ENCODE results near the gene GYG2. TPM values are rescaled to one million over a fixed set of nuclear protein-coding genes. Genes with fewer than 3 reads are reported as not detected.

The GYG2 gene
- total and polyA plus RNA-seq, 2 donors from 2014 or later: 2.2 to 2.9 TPM

DNA sequence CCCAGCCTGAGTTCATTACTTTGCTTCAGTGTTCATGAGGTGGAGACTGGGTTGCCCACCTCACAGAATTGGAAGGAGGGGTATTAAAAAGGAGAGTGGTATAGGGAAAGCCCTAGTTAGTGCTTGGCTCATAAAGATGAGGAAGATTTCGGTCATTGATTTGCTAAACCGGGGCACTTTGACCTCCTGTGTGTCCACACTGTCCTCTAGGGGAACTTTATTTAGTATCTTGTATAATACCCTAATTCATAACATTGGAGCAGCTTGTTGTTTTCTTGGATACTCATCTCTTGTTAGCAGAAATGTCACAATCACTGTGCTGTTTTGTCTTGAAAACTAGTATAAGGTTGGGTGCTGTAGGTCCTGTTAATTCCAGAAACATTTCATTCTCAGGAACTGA, 49.8 kb downstream of the GYG2 start:
- no peak for FAIRE-seq

DNA sequence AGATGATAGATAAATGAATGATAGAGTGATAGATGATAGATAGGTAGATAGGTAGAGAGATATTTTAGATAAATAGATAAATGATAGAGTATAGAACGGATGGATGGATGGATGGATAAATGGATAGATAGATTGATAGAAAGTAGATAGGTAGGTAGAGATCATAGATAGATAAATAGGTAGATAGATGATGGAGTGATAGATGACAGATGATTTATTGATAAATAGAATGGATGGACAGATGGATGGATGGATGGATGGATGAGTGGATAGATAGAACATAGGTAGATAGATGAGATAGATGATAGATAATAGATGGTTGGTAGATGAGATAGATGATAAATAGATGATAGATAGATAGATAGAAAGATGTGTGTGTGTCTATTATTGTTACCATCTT, 50.9 kb downstream of the GYG2 start:
- H3K27ac ChIP-seq (ENCODE audit: low read depth in 2 of 2, low read length in 2 of 2): no peak overlapping the region
- no peaks in the 10 kb centered on the region for H3K4me1 ChIP-seq (ENCODE audit: control insufficient read depth in 2 of 3, insufficient read depth in 2 of 3, low read depth in 1 of 3, low read length in 3 of 3)

More for the DNA sequence above, 49.8 kb downstream of the GYG2 start:
- H3K9me3 ChIP-seq (ENCODE audit: control insufficient read depth in 2 of 3, insufficient read depth in 1 of 3, low read length in 3 of 3): no peaks in the 10 kb centered on the region
- H3K36me3 ChIP-seq (ENCODE audit: control insufficient read depth in 2 of 3, insufficient read depth in 3 of 3, low read length in 3 of 3): no peaks in the 10 kb centered on the region
- H3K27ac ChIP-seq (ENCODE audit: low read depth in 2 of 2, low read length in 2 of 2): no peak overlapping the region
- H3K27me3 ChIP-seq (ENCODE audit: control insufficient read depth, insufficient read depth, low read length): no peaks in the 10 kb centered on the region
- H3K4me1 ChIP-seq (ENCODE audit: control insufficient read depth in 2 of 3, insufficient read depth in 2 of 3, low read depth in 1 of 3, low read length in 3 of 3): no peaks in the 10 kb centered on the region
- no peak overlapping the region for H3K9ac ChIP-seq (ENCODE audit: low read length in 3 of 3)
- DNase-seq: no peak
- TF ChIP-seq, protein P1, sequence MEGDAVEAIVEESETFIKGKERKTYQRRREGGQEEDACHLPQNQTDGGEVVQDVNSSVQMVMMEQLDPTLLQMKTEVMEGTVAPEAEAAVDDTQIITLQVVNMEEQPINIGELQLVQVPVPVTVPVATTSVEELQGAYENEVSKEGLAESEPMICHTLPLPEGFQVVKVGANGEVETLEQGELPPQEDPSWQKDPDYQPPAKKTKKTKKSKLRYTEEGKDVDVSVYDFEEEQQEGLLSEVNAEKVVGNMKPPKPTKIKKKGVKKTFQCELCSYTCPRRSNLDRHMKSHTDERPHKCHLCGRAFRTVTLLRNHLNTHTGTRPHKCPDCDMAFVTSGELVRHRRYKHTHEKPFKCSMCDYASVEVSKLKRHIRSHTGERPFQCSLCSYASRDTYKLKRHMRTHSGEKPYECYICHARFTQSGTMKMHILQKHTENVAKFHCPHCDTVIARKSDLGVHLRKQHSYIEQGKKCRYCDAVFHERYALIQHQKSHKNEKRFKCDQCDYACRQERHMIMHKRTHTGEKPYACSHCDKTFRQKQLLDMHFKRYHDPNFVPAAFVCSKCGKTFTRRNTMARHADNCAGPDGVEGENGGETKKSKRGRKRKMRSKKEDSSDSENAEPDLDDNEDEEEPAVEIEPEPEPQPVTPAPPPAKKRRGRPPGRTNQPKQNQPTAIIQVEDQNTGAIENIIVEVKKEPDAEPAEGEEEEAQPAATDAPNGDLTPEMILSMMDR (IDR thresholded peaks at IDR 0.05; ENCODE audit: borderline replicate concordance, extremely low read depth, insufficient read depth): no peak
- intact Hi-C loops (cut with DNase I): no loop called here
- H3K4me3 ChIP-seq (ENCODE audit: low read length in 3 of 3): no peak overlapping the region

DNA sequence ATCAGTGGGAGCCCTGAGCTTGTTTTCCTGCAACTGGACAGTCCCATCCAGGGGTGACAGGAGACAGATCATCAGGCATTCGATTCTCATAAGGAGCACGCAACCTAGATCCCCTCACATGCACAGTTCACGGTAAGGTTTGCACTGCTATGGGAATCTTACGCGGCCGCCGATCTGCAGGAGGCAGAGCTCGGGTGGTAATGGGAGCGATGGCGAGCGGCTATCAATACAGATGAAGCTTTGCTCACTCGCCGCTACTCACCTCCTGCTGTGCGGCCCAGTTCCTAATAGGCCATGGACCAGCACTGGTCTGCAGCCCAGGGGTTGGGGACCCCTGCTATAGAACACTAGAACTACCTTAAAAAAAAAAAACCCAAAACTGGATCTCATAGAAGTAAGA, 55.0 kb downstream of the GYG2 start:
- Histone ChIP-seq H3K4me3 (ENCODE audit: low read length in 3 of 3) (no peak overlapping the region), H3K36me3 (ENCODE audit: control insufficient read depth in 2 of 3, insufficient read depth in 3 of 3, low read length in 3 of 3) (no peaks in the 10 kb centered on the region), H3K9ac (ENCODE audit: low read length in 3 of 3) (no peak overlapping the region), H3K4me1 (ENCODE audit: control insufficient read depth in 2 of 3, insufficient read depth in 2 of 3, low read depth in 1 of 3, low read length in 3 of 3) (no peaks in the 10 kb centered on the region), H3K27me3 (ENCODE audit: control insufficient read depth, insufficient read depth, low read length) (no peaks in the 10 kb centered on the region), H3K9me3 (ENCODE audit: control insufficient read depth in 2 of 3, insufficient read depth in 1 of 3, low read length in 3 of 3) (no peaks in the 10 kb centered on the region), H3K27ac (ENCODE audit: low read depth in 2 of 2, low read length in 2 of 2) (no peak overlapping the region)
- FAIRE-seq (no peak), DNase-seq (no peak)
- intact Hi-C loops (cut with DNase I): no loop called here
- TF ChIP-seq, protein P1 (IDR thresholded peaks at IDR 0.05; ENCODE audit: borderline replicate concordance, extremely low read depth, insufficient read depth): no peak

More for the DNA sequence above, 50.9 kb downstream of the GYG2 start:
- intact Hi-C loops (cut with DNase I): no loop called here
- Histone ChIP-seq H3K4me3 (ENCODE audit: low read length in 3 of 3) (no peak overlapping the region), H3K9ac (ENCODE audit: low read length in 3 of 3) (no peak overlapping the region), H3K27me3 (ENCODE audit: control insufficient read depth, insufficient read depth, low read length) (no peaks in the 10 kb centered on the region), H3K9me3 (ENCODE audit: control insufficient read depth in 2 of 3, insufficient read depth in 1 of 3, low read length in 3 of 3) (no peaks in the 10 kb centered on the region), H3K36me3 (ENCODE audit: control insufficient read depth in 2 of 3, insufficient read depth in 3 of 3, low read length in 3 of 3) (no peaks in the 10 kb centered on the region)
- DNase-seq (no peak), FAIRE-seq (no peak)
- TF ChIP-seq, protein P1 (IDR thresholded peaks at IDR 0.05; ENCODE audit: borderline replicate concordance, extremely low read depth, insufficient read depth): no peak

DNA sequence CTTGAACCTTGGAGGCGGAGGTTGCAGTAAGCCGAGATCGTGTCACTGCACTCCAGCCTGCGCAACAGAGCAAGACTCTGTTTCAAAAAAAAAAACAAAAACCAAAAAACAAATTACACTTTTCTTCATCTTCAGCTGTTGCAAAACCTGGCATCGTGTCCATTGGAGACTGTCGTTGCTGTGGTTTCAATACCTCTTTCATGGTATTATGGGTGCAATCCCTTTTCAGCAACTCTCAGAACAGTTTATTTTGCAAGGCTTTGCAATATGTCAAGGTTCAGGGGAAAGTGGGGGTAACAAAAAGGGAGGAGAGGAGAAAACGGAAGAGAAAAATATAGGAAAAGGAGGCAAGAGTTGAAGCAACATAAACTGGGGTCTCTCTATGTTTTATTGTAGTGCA, 59.6 kb downstream of the GYG2 start:
- TF ChIP-seq, protein P1 (IDR thresholded peaks at IDR 0.05; ENCODE audit: borderline replicate concordance, extremely low read depth, insufficient read depth): no peak
- no peaks in the 10 kb centered on the region for H3K27me3 ChIP-seq (ENCODE audit: control insufficient read depth, insufficient read depth, low read length)
- H3K9me3 ChIP-seq (ENCODE audit: control insufficient read depth in 2 of 3, insufficient read depth in 1 of 3, low read length in 3 of 3): no peaks in the 10 kb centered on the region
- DNase-seq: no peak
- no peak overlapping the region for H3K9ac ChIP-seq (ENCODE audit: low read length in 3 of 3)
- H3K4me3 ChIP-seq (ENCODE audit: low read length in 3 of 3): no peak overlapping the region
- no peak overlapping the region for H3K27ac ChIP-seq (ENCODE audit: low read depth in 2 of 2, low read length in 2 of 2)
- no peaks in the 10 kb centered on the region for H3K36me3 ChIP-seq (ENCODE audit: control insufficient read depth in 2 of 3, insufficient read depth in 3 of 3, low read length in 3 of 3)
- H3K4me1 ChIP-seq (ENCODE audit: control insufficient read depth in 2 of 3, insufficient read depth in 2 of 3, low read depth in 1 of 3, low read length in 3 of 3): peaks cover 0 to 3% (median 0%) of the 10 kb centered on the region in 3 donors
- no peak for FAIRE-seq
- intact Hi-C loops (cut with DNase I): no loop called here
